Trophoblast cell (in vitro differentiated cells and primary cell): ENCODE results near the gene CLSTN3.

Experiments
- DNase-seq, 2 donors: peaks; one replicate each; pipeline ENCODE4 v3.0.0-alpha.2; 2016
- H2AFZ ChIP-seq: 2 replicates; pipeline ENCODE4 v1.6.1; 2013; ENCODE audit warnings: low read length, moderate library complexity, mild to moderate bottlenecking; ENCODE audit not compliant: insufficient read depth, poor library complexity
- H2AK5ac ChIP-seq: 2 replicates; pipeline ENCODE4 v1.6.1; 2013; ENCODE audit warnings: mild to moderate bottlenecking, low read length
- H2BK120ac ChIP-seq: 2 replicates; pipeline ENCODE4 v1.6.1; 2013; ENCODE audit warnings: low read length, mild to moderate bottlenecking, moderate library complexity; ENCODE audit not compliant: insufficient read depth, poor library complexity
- H2BK12ac ChIP-seq: 2 replicates; pipeline ENCODE4 v1.6.1; 2013; ENCODE audit warnings: mild to moderate bottlenecking, low read length, moderate library complexity
- H2BK5ac ChIP-seq: 2 replicates; pipeline ENCODE4 v1.6.1; 2013; ENCODE audit warnings: low read length, low read depth, moderate library complexity, mild to moderate bottlenecking; ENCODE audit not compliant: poor library complexity
- H3K14ac ChIP-seq: 2 replicates; pipeline ENCODE4 v1.6.1; 2013; ENCODE audit warnings: mild to moderate bottlenecking, low read length
- H3K18ac ChIP-seq: 2 replicates; pipeline ENCODE4 v1.6.1; 2013; ENCODE audit warnings: mild to moderate bottlenecking, low read length
- H3K23ac ChIP-seq: 2 replicates; pipeline ENCODE4 v1.6.1; 2013; ENCODE audit warnings: low read length
- H3K27ac ChIP-seq: 2 replicates; pipeline ENCODE4 v1.5.1; 2013; ENCODE audit warnings: low read depth, mild to moderate bottlenecking, inconsistent platforms, low read length, moderate library complexity
- H3K27me3 ChIP-seq: 2 replicates; pipeline ENCODE4 v1.6.1; 2013; ENCODE audit warnings: inconsistent platforms, mild to moderate bottlenecking, low read length, moderate library complexity; ENCODE audit not compliant: insufficient read depth
- H3K36me3 ChIP-seq, 2 experiments: 1 replicate in 1 of 2; 2 replicates in 1 of 2; pipeline ENCODE4 v1.6.1; 2013; ENCODE audit warnings: low read length in 2 of 2, mild to moderate bottlenecking in 2 of 2, moderate library complexity in 1 of 2; ENCODE audit not compliant: insufficient read depth in 2 of 2, control insufficient read depth in 1 of 2
- H3K4ac ChIP-seq: 2 replicates; pipeline ENCODE4 v1.6.1; 2013; ENCODE audit warnings: low read depth, mild to moderate bottlenecking, low read length, moderate library complexity
- H3K4me1 ChIP-seq, 2 experiments: 1 replicate in 1 of 2; 2 replicates in 1 of 2; pipeline ENCODE4 v1.6.1; 2013; ENCODE audit warnings: low read length in 2 of 2, mild to moderate bottlenecking in 2 of 2, moderate library complexity in 1 of 2; ENCODE audit not compliant: insufficient read depth in 2 of 2, control insufficient read depth in 1 of 2
- H3K4me2 ChIP-seq: 2 replicates; pipeline ENCODE4 v1.6.1; 2013; ENCODE audit warnings: inconsistent platforms, mild to moderate bottlenecking, low read length, moderate library complexity
- H3K4me3 ChIP-seq: 2 replicates; pipeline ENCODE4 v1.5.1; 2013; ENCODE audit warnings: mild to moderate bottlenecking, low read depth, low read length, inconsistent platforms
- H3K79me1 ChIP-seq: one replicate; pipeline ENCODE4 v1.6.1; 2013; ENCODE audit warnings: low read length
- H3K79me2 ChIP-seq: 2 replicates; pipeline ENCODE4 v1.6.1; 2013; ENCODE audit warnings: low read length, mild to moderate bottlenecking; ENCODE audit not compliant: control insufficient read depth, insufficient read depth, poor library complexity
- H3K9ac ChIP-seq: 2 replicates; pipeline ENCODE4 v1.6.1; 2013; ENCODE audit warnings: mild to moderate bottlenecking, low read length
- H3K9me3 ChIP-seq: 2 replicates; pipeline ENCODE4 v1.6.1; 2013; ENCODE audit warnings: low read depth, mild to moderate bottlenecking, control low read depth, inconsistent platforms, low read length; ENCODE audit not compliant: insufficient read depth
- H4K12ac ChIP-seq: 2 replicates; pipeline ENCODE4 v1.6.1; 2013; ENCODE audit warnings: low read depth, mild to moderate bottlenecking, low read length, moderate library complexity
- H4K8ac ChIP-seq: 2 replicates; pipeline ENCODE4 v1.6.1; 2013; ENCODE audit warnings: low read depth, mild to moderate bottlenecking, low read length, moderate library complexity
- H4K91ac ChIP-seq: one replicate; pipeline ENCODE4 v1.6.1; 2013; ENCODE audit warnings: low read depth, mild to moderate bottlenecking, low read length, moderate library complexity
- WGBS: extraction: QIAGEN DNeasy Blood & Tissue Kit; methylation state at CpG from one replicate; pipeline ENCODE4 v1.1.7; 2013; ENCODE audit warnings: missing lambda C conversion rate; ENCODE audit not compliant: insufficient read length, insufficient coverage; ENCODE audit errors: extremely low coverage; 5-methylcytosine and 5-hydroxymethylcytosine counted together

CLSTN3 gene

GRCh38 chr12:7139200-7139599 is 9.0 kb downstream of the CLSTN3 start:
- Histone ChIP-seq H4K12ac (no peak overlapping the region), H3K14ac (no peak overlapping the region), H2BK120ac (no peak overlapping the region), H3K4me1 (no peaks in the 10 kb centered on the region), H4K8ac (no peak overlapping the region), H2AK5ac (no peak overlapping the region), H3K27ac (no peak overlapping the region), H3K4ac (no peak overlapping the region), H3K79me1 (no peaks in the 10 kb centered on the region), H3K4me3 (no peak overlapping the region), H3K23ac (no peak overlapping the region), H2AFZ (no peak overlapping the region), H3K36me3 (peaks cover 26 to 39% of the 10 kb centered on the region in 2 experiments), H4K91ac (no peak overlapping the region), H3K27me3 (no peaks in the 10 kb centered on the region), H3K79me2 (no peaks in the 10 kb centered on the region), H3K4me2 (no peak overlapping the region), H3K9ac (no peak overlapping the region), H3K18ac (no peak overlapping the region), H2BK5ac (no peak overlapping the region), H3K9me3 (no peaks in the 10 kb centered on the region), H2BK12ac (no peak overlapping the region)
- DNase-seq: peak in 1 of 2 donors; percentile 4
- no CpG with 5 or more reads among the region's 2 CpGs for WGBS

GRCh38 chr12:7141351-7142005 is 11.3 kb downstream of the CLSTN3 start:
- no peaks in the 10 kb centered on the region for H3K79me1 ChIP-seq
- H4K8ac ChIP-seq: no peak overlapping the region
- H3K18ac ChIP-seq: no peak overlapping the region
- no CpG with 5 or more reads among the region's 7 CpGs for WGBS
- H2AK5ac ChIP-seq: no peak overlapping the region
- H3K23ac ChIP-seq: no peak overlapping the region
- no peak overlapping the region for H2AFZ ChIP-seq
- H3K36me3 ChIP-seq: peaks cover 12 to 22% of the 10 kb centered on the region in 2 experiments
- no peak overlapping the region for H2BK5ac ChIP-seq
- no peak overlapping the region for H3K14ac ChIP-seq
- H4K12ac ChIP-seq: no peak overlapping the region
- no peak overlapping the region for H3K4ac ChIP-seq
- H3K9me3 ChIP-seq: no peaks in the 10 kb centered on the region
- H3K9ac ChIP-seq: no peak overlapping the region
- no peak overlapping the region for H3K4me2 ChIP-seq
- H3K27me3 ChIP-seq: no peaks in the 10 kb centered on the region
- peaks cover 0 to 2% of the 10 kb centered on the region in 2 experiments for H3K4me1 ChIP-seq
- DNase-seq: no peak
- no peak overlapping the region for H2BK12ac ChIP-seq
- no peaks in the 10 kb centered on the region for H3K79me2 ChIP-seq
- H4K91ac ChIP-seq: no peak overlapping the region
- no peak overlapping the region for H3K4me3 ChIP-seq
- no peak overlapping the region for H3K27ac ChIP-seq
- no peak overlapping the region for H2BK120ac ChIP-seq

DNA sequence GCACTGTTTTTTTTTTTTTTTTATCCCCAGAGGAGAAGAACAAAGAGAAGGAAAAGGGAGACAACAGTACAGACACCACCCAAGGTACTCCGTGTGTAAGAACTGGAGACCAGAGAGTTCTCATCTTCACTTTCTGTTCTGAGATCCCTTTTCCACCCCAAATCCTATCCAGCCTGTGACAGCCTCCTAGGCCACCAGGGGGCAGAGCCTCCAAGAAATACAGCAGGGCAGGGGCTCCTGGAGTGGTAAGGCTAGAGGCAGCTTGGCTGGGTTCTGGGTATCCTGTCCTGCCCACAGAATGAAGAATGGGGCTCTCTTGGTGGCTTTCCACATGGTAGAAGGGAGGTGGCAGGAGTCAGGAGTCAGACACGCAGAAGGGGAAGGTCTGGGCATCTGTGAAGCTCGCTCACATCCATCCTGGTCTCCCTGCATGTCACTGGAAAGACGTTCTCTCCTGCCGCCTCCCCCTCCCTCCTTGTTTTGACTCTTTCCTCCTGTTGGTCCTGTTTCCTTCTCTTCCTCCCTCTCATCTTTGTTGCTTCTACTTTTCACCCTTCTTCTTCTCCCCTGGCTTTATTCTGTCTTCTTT is 12.0 kb downstream of the CLSTN3 start:
- Histone ChIP-seq H3K9me3 (no peaks in the 10 kb centered on the region), H3K23ac (no peak overlapping the region), H3K4me1 (peaks cover 0 to 2% of the 10 kb centered on the region in 2 experiments), H3K4me3 (no peak overlapping the region), H4K12ac (no peak overlapping the region), H2BK120ac (no peak overlapping the region), H3K36me3 (peaks cover 7 to 19% of the 10 kb centered on the region in 2 experiments), H3K18ac (no peak overlapping the region), H3K4me2 (no peak overlapping the region), H2AFZ (no peak overlapping the region), H3K79me1 (no peaks in the 10 kb centered on the region), H3K9ac (no peak overlapping the region), H2BK5ac (no peak overlapping the region), H3K14ac (no peak overlapping the region), H4K8ac (no peak overlapping the region), H2AK5ac (no peak overlapping the region), H3K4ac (no peak overlapping the region), H4K91ac (no peak overlapping the region), H2BK12ac (no peak overlapping the region), H3K27me3 (no peaks in the 10 kb centered on the region), H3K79me2 (no peaks in the 10 kb centered on the region), H3K27ac (no peak overlapping the region)
- DNase-seq: peak; percentile 46 to 73
- no CpG with 5 or more reads among the region's 5 CpGs for WGBS

DNA sequence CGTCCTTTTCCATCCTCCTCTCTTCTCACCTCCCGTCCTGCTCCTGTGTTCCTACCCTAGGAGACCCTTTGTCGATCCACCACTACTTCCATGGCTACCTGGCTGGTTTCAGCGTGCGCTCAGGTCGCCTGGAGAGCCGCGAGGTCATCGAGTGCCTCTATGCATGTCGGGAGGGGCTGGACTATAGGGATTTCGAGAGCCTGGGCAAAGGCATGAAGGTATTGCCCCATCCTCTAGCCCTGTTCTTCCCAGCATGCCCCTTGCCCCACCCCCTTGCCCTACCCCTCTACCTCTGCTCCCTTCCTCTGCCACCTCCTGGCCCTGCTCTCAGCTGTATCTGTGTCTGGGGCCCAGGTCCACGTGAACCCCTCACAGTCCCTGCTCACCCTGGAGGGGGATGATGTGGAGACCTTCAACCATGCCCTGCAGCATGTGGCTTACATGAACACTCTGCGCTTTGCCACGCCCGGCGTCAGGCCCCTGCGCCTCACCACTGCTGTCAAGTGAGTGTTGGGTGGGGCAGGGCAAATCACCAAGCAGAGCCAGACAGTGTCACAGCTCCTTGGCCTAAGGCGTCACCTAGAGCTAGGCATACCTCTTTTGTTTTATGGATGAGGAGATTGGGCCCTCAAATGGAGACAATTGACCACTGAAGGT is 12.8 kb downstream of the CLSTN3 start:
- H4K8ac ChIP-seq: no peak overlapping the region
- no peak overlapping the region for H2BK12ac ChIP-seq
- H3K9ac ChIP-seq: no peak overlapping the region
- no peak overlapping the region for H2AK5ac ChIP-seq
- H2AFZ ChIP-seq: no peak overlapping the region
- no peak overlapping the region for H4K12ac ChIP-seq
- H3K4ac ChIP-seq: no peak overlapping the region
- no peak overlapping the region for H3K18ac ChIP-seq
- peaks cover 5 to 17% of the 10 kb centered on the region in 2 experiments for H3K36me3 ChIP-seq
- H3K23ac ChIP-seq: no peak overlapping the region
- no peaks in the 10 kb centered on the region for H3K79me2 ChIP-seq
- H3K9me3 ChIP-seq: no peaks in the 10 kb centered on the region
- WGBS: 100% methylated on average over 1 of the region's 18 CpGs
- H2BK5ac ChIP-seq: no peak overlapping the region
- no peak overlapping the region for H3K4me2 ChIP-seq
- H4K91ac ChIP-seq: no peak overlapping the region
- H2BK120ac ChIP-seq: no peak overlapping the region
- peaks cover 0 to 2% of the 10 kb centered on the region in 2 experiments for H3K4me1 ChIP-seq
- H3K27ac ChIP-seq: no peak overlapping the region
- DNase-seq: no peak
- H3K14ac ChIP-seq: no peak overlapping the region
- H3K27me3 ChIP-seq: no peaks in the 10 kb centered on the region
- H3K79me1 ChIP-seq: no peaks in the 10 kb centered on the region
- no peak overlapping the region for H3K4me3 ChIP-seq
